ENCODE data around the gene EIF2S3.
A peak's percentile ranks its signal among the peaks of the same experiment; 100 is the strongest.
"Not testable (repeated sequence)": the region's sequence is repeated elsewhere in the genome, so short reads cannot be mapped to it uniquely, and the experiment has no call there.

Gene EIF2S3

GRCh38 chrX:24050522-24051318 is 4.0 kb upstream of the EIF2S3 start:
- not testable (repeated sequence) for DNase-seq

DNA sequence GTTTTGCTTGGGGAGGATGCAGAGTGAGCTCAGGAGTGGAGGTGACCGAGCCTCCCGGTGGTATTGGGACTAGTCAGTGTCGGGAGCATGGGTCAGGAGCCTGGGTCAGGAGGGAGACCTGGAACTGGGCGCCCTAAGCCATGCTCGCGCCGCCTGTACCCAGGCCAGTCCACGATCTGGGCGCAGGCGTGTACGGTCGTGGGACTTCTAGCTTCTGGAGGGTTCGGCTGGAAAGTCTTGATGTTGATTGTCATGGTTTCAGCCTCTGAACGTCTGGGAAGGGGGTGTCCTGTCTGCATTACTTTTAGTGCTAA is 244 bp downstream of the EIF2S3 start:
- no peak for DNase-seq

GRCh38 chrX:24063488-24063887 is 8.7 kb downstream of the EIF2S3 start:
- no peak for DNase-seq

DNA sequence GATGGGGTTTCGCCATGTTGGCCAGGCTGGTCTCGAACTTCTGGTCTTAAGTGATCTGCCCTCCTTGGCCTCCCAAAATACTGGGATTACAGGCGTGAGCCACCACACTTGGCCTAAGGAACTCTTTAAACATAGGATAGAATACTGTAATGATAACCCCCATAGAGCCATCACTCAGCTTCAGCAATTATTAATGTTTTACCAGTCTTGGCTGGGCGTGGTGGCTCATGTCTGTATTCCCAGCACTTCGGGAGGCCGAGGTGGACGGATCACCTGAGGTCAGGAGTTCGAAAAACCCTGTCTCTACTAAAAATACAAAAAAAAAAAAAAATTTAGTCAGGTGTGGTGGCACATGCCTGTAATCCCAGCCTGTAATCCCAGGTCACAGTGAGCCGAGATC is 15.1 kb downstream of the EIF2S3 start:
- no peak for DNase-seq

DNA sequence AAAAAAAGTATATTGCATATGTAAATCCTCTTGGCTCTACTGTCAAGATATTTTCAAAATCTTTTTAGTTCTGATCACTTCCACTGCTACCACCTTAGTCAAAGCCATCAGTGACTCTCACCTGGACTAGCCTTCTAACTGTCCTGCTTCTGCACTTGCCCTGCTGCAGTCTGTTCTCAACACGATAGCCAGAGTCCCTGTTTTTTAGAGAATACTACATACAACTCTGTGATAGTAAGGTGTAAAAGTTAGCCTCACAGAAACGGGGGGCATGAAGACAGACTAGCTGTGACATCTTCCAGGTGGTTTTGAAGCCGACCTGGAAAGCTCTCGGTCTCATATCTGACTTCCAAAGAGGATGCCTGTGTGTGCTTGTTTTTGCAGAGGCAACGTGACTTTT is 24.7 kb downstream of the EIF2S3 start:
- no peak for DNase-seq

GRCh38 chrX:24080245-24080644 is 25.5 kb downstream of the EIF2S3 start:
- not testable (repeated sequence) for DNase-seq

- DNase-seq: no peak
These were observed 25.9 kb downstream of the EIF2S3 start for GRCh38 chrX:24080704-24081103.

GRCh38 chrX:24081661-24082154 is 27.0 kb downstream of the EIF2S3 start:
- peak; percentile 49 for DNase-seq

- no peak for DNase-seq
These were observed 27.7 kb downstream of the EIF2S3 start for GRCh38 chrX:24082447-24082846.

DNA sequence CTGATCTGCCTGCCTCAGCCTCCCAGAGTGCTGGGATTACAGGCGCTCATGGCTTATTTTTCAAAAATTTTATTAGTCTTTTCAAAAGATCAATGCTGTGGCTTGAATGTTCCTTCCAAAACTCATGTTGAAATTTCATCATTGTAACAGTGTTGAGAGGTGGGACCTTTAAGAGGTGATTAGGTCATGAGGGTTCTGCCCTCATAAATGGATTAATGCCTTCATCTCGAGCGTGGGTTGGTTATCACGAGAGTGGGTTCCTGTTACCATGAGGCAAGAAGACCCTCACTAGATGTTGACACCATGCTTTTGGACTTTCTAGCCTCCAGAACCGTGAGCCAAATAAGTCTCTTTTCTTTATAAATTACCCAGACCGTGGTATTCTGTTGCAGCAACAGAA is 30.3 kb downstream of the EIF2S3 start:
- DNase-seq: no peak

- no peak for DNase-seq
These were observed 35.8 kb downstream of the EIF2S3 start for GRCh38 chrX:24090300-24091200.

GRCh38 chrX:24093746-24094145 is 39.0 kb downstream of the EIF2S3 start:
- DNase-seq: no peak

DNA sequence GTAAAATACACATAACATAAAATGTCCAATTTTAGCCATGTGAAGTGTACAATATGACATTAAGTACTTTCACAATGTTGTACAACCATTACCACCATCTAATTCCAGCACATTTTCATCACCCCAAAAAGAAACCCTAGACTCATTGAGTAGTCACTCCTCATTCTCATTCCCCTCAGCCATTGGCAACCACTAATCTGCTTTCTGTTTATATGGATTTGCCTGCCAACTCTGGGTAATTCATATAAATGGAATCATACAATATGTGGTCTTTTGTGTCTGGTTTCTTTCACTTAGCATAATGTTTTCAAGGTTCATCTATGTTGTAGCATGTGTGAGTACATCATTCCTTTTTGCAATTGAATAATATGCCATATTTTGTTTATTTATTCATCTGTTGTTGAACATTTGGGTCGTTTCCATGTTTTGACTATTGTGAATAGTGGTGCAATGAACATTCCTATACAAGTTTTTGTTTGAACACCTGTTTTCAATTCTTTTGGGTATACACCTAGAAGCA is 43.0 kb downstream of the EIF2S3 start:
- DNase-seq: peak; percentile 4

GRCh38 chrX:24098932-24099331 is 44.2 kb downstream of the EIF2S3 start:
- DNase-seq: no peak

GRCh38 chrX:24099394-24099793 is 44.6 kb downstream of the EIF2S3 start:
- no peak for DNase-seq

DNA sequence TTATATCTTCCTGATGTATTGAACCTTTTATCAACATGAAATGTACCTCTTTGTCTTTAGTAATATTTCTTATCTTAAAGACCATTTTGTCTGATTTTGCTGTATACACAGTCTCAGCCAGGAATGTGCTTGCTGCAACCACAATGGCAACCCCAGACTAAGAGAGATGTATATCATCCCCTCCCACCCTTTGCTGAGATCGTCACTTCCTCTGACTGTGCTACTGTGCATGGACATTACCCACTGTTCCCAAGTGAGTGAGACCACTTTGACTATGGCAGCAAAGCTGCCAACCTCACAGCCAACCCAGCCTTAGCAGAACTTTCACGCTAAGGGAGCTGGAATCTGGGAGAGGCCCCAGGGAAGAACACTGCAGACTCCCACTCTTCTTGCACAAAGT is 46.0 kb downstream of the EIF2S3 start:
- DNase-seq: peak; percentile 38

- DNase-seq: no peak
These were observed 55.3 kb downstream of the EIF2S3 start for GRCh38 chrX:24110069-24110468.

- peak; percentile 50 for DNase-seq
These were observed 58.4 kb downstream of the EIF2S3 start for GRCh38 chrX:24113181-24113580.

DNA sequence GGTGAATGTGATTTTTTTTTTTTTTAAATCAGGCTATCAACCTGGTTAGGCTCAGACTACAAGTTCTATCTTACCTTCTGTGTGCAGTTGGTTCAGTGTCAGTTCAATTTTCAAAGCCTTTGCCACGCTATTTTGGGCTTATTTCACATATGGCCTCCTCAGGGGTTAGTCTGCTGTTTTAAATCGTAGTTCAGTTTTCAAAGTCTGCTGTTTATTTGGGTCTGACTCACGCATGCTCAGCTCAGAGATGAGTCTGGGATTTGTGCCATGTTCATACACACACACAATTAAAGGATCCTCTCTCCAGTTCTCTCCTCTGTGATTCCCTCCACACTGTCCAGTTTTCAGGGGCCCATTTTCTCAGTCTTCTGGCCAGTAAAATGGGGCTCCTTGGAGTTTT is 62.5 kb downstream of the EIF2S3 start:
- peak; percentile 69 for DNase-seq

DNA sequence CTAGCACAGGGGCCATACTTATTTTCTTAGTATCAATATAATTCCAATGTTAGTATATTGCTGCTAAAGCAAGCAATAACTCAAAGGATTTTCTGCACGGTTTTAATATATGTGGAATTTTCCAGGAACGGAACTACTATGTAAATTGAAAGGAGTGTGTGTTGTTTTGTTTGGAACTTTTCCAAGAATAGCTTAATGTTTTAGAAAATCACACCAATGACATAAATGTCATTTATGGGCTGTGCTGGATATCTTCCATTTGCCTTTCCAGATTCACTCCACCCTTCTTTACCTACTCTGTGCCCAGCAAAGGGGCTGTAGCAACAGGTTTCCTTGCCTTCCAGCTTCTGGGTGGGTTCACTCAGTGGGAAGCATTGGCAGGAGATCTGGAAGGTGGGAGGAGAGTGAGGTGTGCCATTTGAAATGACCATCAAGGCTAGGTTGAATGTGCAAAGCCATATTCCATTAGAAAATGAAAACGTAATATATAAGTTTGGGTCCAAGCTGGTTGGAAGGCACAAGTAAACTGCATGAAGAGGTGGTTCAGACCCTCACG is 69.6 kb downstream of the EIF2S3 start:
- no peak for DNase-seq

DNA sequence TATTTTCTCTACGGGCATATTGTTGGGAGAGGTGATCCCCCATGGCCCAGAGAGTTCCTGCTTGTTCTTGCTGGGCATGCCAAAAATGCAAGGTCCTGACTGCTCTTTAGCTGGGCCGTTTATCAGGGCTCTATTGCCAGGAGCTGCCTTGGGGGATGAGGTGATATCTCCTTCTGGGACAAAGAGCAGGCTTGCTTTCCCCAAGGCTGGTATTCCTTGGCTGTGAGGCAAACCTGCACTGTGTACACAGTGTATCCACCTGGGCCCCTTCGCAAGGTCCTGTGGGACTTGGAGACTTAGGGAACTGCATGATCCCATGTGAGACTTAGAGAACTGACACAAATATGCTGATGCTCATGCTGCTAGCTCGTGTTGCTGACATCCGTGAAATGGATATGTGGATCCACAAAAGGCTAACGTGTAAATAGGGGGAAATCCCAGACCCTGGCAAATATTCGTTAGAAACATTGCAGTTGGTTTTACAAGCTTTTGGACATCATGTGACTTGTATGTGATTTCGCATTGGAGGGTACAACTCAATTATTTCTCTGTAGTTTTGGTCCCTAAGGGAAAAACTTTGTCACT is 70.4 kb downstream of the EIF2S3 start:
- DNase-seq: no peak
